Medulla oblongata (tissue), 1 donor: ENCODE measurements around the gene AKAIN1.
A peak's percentile ranks its signal among the peaks of the same experiment; 100 is the strongest.

Experiments used
- DNase-seq: peaks from one replicate; pipeline ENCODE4 v3.0.0-alpha.2; 2015; ENCODE audit errors: extremely low spot score

The AKAIN1 gene

GRCh38 chr18:5197032-5197434 is at the start of gene AKAIN1:
Gene AKAIN1 (minus strand): TSS chr18:5197257. CDS start chr18:5197053, 204 bp downstream.
- DNase-seq = peak; percentile 21

GRCh38 chr18:5244941-5245340 is 47.9 kb upstream of the AKAIN1 start:
- no peak for DNase-seq

DNA sequence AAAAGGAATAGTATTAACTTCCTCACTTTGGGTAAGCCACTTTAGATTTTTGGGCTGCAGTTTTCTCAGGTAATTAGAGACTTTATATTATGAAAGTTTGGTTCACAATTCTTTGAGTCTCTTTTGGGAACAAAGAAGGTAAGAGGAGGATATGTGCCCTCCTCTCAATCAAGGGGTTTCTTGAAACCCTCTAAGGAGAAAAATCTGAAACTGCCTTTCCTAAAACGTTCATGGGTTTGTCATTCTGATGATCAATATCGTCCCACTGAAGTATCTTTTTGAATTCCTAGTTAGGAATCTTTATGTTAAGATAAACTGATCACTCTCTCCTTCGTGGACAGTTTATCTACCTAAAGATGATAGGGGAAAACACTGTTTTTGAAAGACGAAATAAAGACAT is 42.4 kb upstream of the AKAIN1 start:
- DNase-seq = no peak

DNA sequence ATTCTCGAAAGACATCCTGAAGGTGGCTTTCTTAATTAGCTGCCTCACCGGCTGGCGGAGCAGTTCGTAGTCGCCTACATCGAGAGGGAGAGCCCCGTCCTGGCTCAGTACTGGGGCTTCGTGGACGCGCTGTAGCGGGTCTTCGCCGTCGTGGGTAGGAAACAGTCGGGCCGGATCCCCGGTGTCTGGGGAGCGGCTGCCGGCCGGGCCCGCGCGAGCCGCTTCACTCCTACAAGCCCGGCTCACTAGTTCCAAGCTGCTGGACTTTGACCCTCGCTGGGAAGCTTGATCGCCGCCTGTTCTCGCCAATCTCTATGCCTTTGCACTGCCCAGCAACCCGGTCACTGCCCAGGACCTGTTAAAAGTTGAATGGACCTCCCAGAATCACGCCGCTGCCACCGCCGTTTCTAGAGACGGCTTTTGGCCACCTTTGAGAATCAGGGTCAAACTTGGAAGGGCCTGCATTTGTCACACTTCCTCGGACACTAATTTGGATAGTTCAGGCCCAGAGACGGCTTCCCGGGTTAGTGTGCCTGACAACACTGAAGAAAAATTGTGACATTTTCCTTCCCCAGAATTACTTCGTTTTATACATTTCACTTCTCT is 41.4 kb upstream of the AKAIN1 start:
- DNase-seq = peak; percentile 34

DNA sequence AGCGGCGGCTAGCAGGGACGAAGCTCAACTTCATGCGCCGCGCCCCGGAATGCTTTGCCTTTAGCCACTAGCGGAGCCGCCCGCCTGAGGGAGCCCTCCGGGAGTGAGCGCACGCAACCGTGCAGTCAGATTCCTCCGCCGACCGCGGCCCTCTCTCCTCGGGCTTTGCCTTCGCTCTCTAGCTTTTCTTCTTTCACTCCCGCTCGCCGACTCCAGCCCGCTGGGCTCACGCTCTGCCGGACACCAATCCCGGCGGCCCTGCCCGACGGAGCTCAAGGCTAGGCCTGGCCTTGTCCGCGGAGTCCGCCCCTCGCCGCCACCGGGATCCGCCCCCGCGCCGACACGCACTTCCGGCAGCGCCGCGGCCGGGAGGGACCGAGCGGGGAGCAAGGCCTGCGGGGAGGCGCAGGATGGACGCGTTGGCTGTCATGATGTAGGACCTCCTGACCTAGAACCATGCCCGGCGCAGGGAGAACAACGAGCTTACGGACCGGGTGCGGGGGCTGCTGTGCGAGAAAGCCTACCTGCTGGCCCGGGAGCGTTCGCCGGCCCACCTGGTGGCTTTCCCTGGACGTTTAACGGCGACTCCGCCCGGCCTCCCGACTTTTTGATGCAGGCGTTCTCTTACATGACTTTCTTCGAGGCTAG is 40.8 kb upstream of the AKAIN1 start:
- DNase-seq = peak; percentile 93

- no peak for DNase-seq
Observed at GRCh38 chr18:5237083-5237722, 40.1 kb upstream of the AKAIN1 start.

DNA sequence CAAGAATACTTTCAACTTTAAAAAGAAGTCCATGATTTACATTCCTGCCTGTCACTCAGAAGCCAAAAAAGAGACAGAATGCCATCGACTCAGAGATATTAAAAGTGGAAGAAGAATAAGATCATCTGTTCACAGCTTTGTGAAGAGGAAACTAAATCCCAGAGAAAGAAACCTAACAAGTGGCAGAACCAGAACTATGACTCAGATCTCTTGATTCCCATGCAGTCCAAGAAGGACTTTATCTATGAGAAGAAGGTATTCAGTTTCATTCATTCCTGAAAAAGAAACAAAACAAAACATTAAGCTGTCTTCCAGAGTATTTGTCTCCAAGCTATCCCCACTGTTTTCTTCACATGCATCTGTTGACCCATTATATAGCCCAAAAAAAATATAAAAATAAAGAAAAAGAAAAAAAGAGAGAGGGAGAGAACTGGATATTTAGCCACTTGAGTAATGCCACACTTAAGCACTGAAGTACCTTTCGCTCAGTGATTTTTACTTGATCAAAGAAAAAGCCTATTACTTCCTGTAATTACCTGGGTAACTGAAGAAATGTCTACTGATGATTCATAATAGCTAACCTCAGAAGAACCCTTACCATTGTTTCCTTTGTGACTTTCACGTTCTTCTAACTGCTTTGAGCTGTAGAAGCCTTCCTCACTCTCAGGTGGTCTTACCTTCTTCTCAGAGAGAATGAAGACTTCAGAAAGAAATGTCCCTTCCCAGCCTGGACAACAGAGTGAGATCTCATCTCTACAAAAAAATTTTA is 17.7 kb upstream of the AKAIN1 start:
- DNase-seq = no peak

DNA sequence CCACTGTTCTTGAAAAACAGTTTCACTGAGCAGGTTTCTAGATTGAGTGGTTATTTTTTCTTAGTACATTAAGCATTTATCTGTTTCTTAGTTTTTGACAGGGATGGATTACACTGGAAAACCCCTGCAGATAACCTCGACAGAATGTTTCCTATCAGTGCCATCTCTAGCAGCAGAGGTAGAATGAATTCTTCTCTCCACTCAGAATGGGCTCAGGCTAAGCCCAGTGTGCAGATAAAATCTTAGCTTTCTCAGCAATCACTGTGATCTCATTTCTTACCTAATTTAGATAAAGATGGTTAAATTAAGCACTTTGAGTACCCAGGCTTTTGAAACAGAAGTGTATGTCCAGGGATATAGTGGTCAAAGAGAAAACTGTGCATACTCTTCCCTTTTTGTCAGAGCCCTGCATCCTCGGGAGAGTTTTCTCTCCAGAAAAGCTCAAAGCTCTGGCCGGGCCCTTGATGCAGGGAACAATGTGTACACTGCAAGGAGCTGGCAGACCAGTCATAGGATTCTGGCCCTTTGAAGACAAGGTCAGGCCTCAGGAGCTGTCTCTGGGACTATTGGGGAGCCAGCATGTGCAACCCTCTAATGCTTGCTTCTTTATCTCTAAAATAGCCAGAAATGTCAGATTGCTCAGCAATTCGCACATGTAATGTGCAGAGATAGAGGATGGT is 10.6 kb upstream of the AKAIN1 start:
- no peak for DNase-seq

- DNase-seq = no peak
Observed at GRCh38 chr18:5198311-5198710, 1.3 kb upstream of the AKAIN1 start.

DNA sequence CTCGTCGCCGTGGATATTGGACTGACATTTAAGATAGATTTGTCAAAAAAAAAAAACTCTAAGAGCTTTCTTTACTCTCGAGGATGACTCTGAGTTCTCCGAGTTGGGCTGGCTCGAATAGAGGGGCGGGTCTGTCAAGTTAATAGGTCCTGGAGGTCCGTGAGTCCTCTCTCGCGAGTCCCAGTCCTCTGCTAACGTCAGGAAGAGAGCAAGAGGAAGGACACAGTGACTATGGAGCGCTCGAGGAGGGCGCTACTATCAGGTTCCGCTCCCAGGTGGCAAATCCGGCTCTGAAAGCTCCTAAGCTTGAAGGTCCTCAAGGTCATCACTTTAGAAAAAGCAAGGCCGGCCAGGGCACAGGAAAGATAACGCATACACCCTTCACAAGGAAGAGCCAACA is 404 bp upstream of the AKAIN1 start:
- DNase-seq = no peak

GRCh38 chr18:5196253-5197031 is 615 bp downstream of the AKAIN1 start:
- DNase-seq = no peak

- DNase-seq = no peak
Observed at GRCh38 chr18:5195656-5196055, 1.4 kb downstream of the AKAIN1 start.

DNA sequence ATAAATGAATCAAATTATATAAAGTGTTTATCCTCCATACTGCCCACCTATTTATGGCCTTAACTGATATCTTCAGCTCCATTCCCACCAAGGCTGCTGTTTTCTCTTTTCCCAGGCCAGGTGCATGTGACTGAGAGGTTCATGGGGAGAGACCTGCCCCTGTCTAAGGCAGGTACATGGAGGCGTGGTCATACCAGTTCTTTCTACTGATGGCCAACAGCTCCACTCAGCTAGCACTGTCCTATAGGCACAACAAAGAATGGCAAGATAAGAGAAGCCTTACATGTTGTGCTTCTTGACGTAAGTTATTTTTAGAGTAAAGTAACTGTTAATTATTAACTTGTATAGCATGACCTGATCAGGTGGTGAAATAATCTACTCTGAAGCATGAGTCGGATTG is 16.8 kb downstream of the AKAIN1 start:
- DNase-seq = no peak

GRCh38 chr18:5178519-5178918 is 18.5 kb downstream of the AKAIN1 start:
- no peak for DNase-seq

- DNase-seq = peak; percentile 42
Observed at GRCh38 chr18:5175378-5175777, 21.7 kb downstream of the AKAIN1 start.

DNA sequence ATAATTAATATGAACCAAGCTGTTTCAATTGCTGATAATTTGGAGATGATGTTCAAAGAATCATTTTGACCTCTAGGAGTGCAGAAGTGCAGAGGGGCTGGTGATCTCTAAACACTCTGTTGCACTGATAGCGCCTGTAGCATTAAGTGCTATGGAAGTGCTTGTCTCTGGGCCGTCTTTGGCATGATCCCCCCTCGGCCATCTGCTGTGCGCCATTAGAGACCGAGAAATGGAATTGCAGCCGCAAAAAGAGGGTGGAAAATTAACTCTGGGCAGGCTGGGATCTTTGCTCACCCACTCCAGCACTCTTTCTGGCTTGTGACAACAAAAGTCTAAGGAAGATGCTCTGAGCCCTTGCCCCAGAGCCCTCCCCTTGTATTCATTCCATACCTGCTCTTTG is 23.4 kb downstream of the AKAIN1 start:
- DNase-seq = no peak

- no peak for DNase-seq
Observed at GRCh38 chr18:5173236-5173635, 23.8 kb downstream of the AKAIN1 start.

DNA sequence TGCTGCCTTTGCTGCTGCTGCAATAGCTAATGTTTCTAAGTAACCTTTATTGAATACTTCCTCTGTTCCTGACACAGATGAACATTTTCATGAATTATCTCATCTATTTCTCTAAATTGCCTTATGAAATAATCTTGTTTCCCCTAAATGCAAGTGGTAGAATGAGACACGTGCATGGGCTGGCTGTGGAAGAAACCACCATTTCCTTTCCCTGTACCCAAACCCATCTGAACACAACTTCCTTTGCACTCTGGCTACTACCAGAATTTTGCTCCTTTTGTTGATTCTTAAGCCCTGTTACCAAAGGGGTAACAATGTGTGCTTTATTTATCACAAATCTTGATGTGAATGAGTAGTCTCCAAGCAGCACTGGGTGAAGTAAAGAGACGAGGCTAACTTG is 29.2 kb downstream of the AKAIN1 start:
- DNase-seq = no peak

GRCh38 chr18:5166606-5167280 is 30.3 kb downstream of the AKAIN1 start:
- DNase-seq = no peak

GRCh38 chr18:5164903-5165302 is 32.2 kb downstream of the AKAIN1 start:
- no peak for DNase-seq

DNA sequence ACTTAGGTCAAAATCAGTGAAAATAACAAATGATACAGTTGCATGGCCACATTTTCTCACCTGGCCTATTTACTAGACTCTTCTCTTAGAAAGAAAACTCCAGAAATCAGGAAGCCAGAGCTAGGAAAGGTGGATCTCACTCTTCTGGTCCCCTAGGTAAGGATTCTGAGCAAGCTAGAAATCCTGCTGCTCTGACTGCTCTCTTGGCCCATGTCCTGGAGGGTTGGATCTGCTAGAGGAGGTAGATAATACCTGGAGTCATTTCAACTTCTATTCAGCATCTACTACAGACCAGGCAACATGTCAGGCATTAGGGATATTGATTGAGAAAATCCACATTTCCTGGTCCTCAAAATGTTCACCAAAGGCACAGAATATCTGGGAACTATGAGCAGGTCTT is 34.9 kb downstream of the AKAIN1 start:
- no peak for DNase-seq
